Spleen (tissue), 7 donors: ENCODE data around the gene HIVEP3.

Experiments
- CTCF ChIP-seq, 11 experiments: fragments of 200-600 bp in 7 of 11; fragments of 450-650 bp in 4 of 11; sonication (generic) in 4 of 11; IDR thresholded peaks in 8 of 11; conservative IDR thresholded peaks in 3 of 11; 1 replicate in 7 of 11; 2 replicates in 4 of 11; pipeline versions ENCODE4 v1.4.0 to v1.8.0; 2016 to 2021; ENCODE audit warnings: antibody characterized with exemption in 11 of 11, inconsistent platforms in 4 of 11, mild to moderate bottlenecking in 1 of 11
- POLR2AphosphoS5 ChIP-seq, 3 donors: sonication (generic); formaldehyde crosslinking; IDR thresholded peaks; one replicate each; pipeline ENCODE4 v1.5.1; 2017; ENCODE audit warnings: antibody characterized with exemption in 3 of 3
- donor health status: DM: no; HTN: no; CAD: no; lungs with moderate emphysema.
- donor health status: DM: no; HTN: no; CAD: no.
- donor health status: DM: no; HTN: no; CAD: no.

- no peak for TF ChIP-seq CTCF (IDR thresholded peaks at IDR 0.05 in 8 of 11, conservative IDR thresholded peaks at IDR 0.05 in 3 of 11)
- TF ChIP-seq POLR2AphosphoS5 (IDR thresholded peaks at IDR 0.05): no peak
Observed at GRCh38 chr1:41812453-41812852, 106.3 kb downstream of the HIVEP3 start.
